GM19193 (cell line): ENCODE data around the gene CCER1.

Experiments
- POLR2A ChIP-seq: IDR thresholded peaks from 4 replicates; pipeline ENCODE4 v1.6.1; 2011; ENCODE audit not compliant: insufficient read depth, insufficient read length; ENCODE audit errors: extremely low read depth

CCER1 gene, protein sequence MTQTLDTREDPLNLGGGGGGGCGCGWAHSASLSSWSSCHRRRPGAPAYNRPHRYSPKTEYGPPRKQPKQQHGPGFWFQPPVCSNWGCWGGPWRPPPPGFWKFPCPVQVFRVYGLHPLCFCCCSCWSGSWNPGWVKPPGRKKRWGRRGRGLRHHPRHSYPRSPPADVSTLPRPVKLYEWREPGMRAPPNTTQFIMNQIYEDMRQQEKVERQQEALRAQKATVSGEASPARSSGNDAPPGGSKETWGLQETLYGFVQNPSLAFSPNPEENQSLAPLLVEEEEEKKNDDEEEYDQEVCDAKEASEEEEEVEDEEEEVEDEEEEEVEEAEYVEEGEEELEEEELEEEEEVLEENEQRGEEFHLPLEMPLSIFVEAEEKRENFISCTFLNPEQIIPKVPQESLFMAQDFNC

DNA sequence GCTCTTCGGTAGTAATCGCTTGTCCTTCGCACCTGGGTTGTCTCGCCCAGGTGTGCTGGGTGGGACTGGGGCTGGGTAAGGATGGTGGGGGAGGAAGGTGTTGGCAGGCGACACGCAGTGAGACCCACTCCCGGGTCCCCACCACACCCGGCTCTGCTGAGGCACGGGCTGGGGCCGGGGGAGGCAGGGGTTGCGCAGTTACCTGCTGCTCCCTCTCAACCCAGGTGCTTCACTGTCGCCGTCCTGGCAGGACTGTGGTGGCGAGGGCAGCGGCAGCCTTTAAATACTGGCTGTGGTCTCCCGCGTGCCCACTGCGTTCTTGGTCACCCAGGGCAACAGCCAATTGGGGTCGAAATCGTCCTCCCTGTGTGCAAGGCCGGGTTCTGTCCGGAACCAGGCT is at the start of gene CCER1:
TSS of gene CCER1 (minus strand) at position 256 of the 400 bp plus-strand sequence. CDS start 434 bp downstream, outside the sequence.
- no peak for TF ChIP-seq POLR2A

DNA sequence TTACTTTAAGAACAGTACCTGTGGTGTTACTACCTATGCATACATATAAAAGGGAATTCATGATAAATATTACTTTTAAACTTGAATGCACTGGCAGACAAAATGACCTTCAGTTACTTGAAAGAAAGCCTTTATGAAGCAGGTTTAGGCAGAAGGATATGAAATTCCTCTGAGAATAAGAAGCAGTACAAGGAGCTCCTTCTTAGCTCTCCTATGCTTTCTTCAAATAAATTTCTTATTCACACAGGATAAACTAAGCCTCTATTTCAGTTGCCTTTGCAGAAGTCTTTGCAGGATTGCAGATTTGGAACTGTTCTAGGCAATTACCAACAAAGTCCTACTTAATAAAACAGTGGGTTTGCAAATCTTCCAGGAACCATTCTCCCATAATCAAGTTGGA is 48.8 kb upstream of the CCER1 start:
- TF ChIP-seq POLR2A: no peak

DNA sequence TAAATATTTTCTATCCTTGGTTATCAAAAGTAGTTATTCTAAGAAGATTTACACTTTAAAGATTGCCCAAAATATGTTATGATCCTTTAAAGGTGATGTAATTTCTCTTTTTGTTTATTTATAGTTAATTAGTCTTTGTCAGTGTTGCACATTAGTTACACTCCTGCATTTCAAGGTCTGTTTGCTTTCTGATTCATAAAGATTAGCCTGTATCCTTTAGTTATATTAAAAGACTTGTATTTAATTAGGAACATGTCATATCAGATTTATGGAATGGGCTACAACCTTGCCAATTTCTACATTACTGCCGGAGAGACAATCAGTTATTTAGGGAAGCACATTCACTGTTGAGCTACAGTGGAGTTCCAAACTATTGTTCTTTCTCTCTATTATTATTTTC is 46.3 kb upstream of the CCER1 start:
- no peak for TF ChIP-seq POLR2A

DNA sequence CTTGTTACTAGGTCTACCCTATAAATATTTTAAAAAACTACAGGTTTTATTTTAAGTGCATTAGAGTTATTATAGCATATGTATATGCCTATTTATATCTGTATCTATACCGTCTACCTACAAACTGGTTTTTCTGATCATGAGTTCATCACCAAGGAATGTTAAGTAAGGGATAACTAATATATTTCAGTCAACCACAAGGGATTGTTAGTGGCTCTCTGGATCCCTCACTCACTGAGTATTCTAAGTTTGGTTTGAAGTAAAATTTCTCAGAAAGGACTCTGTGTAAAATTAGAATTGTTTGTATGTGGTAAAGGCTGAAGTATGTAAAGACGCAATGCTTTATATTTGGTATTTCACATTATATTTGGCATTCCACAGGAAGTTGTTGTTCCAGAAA is 45.0 kb upstream of the CCER1 start:
- TF ChIP-seq POLR2A: no peak

DNA sequence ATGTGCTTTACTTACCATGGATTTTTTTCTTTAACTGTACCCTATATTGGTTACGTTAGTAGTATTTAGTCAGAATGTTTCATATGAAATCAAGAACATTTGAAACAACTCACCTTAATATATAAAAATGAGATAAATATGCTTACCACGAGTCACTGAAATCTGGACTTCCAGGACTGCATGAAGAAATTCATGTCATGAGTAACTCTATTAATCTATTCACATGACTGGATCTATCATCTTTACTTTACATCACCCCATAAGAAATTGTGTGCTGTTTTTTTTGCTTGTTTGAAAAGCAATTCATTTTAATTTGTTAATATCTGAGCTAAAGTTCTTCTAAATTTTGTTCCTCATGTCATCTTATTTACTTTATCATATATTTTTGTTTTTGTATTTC is 44.6 kb upstream of the CCER1 start:
- TF ChIP-seq POLR2A: no peak

DNA sequence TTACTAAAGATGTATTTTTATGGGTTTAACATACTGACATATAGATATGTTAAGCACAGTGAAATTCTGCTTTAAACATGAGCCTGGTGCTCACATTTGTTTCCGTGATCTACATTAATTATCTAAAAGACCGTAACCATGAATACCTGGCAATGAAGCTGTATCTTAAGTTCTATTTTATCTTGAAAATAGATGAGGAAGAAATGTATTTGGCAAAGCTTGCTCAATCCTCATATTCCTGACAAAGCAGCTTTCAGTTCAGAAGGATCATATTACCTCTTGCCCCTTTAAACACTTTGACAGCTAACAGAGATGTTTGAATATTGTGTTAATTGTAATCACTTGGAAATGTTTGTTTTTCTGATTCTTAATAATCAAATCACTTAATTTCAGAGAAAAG is 40.0 kb upstream of the CCER1 start:
- TF ChIP-seq POLR2A: no peak

DNA sequence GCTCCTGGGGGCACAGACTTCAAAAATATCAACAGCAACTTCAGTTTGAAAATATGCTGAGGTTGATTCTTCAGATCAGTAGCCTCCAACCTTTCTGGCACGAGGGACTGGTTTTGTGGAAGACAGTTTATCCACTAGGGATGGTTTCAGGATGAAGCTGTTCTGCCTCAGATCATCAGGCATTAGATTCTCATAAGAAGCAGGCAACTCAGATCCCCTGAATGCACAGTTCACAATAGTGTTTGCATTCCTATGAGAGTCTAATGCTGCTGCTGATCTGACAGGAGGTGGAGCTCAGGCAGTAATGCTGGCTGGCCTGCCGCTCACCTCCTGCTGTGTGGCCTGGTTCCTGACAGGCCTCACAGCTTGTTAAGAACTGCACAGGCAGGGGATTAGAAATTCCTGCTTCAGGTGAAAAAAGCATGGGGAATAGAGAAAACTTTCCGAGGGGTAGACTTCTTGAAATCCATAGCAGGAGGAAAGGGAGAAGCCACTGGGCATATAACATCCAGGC is 37.0 kb upstream of the CCER1 start:
- TF ChIP-seq POLR2A: no peak

DNA sequence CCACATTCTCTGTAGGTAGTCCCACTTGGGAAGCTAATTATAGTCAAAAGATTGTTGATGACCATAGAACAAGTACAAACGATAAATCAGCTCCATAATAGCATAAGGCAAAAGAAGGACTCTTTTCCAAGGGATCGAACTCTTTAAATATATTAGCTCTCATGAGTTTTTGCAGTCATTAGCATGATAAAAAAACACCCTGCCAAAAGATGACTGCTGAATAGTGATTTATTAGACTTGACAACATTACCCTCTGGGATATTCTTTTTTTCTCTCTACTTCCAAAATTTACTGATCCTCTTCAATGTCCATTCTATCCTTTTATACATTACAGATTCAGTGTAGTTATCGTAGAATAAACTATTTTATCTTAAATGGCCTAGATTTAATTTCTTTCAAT is 35.6 kb upstream of the CCER1 start:
- no peak for TF ChIP-seq POLR2A

DNA sequence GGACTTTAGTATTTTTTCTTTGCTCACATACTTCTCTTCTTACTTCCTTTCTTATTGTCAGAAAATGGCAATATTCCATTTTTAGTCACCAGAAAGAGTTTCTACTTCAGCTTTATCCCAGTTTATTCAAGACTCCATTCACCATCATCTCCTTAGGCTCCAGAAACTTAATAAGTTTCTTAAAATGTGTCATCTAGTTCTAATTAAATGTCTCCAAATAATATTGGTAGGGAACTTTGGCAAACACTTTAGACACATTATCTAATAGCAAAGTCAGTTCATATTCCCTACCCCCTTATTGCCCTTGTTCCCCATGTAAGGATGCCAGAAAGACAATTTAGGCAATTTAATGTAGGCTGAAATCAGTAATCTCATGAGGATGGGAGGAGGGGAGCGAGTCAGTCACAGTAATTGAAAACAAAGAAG is 34.7 kb upstream of the CCER1 start:
- TF ChIP-seq POLR2A: no peak

DNA sequence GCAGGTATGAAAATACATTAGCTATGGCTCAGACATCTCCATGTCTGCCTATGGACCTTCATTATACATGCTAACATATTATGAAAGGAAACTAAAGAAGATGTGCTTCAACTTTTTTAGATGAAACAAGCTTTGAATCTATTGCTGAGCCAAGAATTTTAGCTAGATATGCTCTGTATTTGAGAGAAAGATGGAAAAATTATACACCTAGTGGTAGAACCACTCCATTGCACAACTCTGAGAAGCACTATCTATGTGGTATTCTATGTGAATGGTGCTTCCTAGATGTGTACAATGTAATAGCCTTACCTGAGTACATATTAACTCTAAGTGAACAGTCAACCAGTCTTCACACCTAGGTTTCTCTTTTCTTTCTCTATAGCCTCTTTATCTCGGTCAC is 32.5 kb upstream of the CCER1 start:
- TF ChIP-seq POLR2A: no peak

DNA sequence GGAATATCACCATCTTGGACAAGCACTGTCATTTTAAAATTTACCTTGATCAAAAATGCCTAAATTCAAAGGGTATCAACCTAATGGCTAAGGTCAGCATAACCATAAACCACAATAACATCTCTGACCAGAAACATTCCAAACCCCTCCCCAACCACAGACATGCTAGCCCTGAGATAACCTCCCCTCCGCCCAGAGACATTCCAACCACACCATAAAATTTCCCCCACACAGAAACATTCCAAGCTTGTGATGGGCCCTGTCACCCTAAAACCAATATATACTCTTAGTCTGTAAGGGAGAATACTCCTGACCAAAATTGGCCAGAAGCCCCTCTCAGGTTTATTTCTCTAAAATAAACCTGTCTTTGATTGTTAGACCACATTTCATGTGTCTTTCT is 32.1 kb upstream of the CCER1 start:
- TF ChIP-seq POLR2A: no peak

DNA sequence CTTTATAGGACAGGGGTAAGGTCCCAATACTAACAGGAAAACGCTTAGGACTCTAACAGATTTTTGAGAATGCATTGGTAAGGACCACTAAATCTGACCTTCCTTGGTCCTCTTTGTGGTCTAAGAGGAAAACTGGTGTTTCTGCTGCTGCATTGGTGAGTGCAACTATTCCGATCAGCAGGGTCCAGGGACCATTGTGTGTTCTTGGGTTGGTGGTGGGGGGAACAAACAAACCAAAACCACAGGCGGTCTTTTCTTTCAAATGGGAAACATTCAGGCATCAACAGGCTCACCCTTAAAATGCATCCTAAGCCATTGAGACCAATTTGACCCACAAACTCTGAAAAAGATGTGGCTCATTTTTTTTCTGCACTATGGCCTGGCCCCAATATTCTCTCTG is 29.1 kb upstream of the CCER1 start:
- TF ChIP-seq POLR2A: no peak

DNA sequence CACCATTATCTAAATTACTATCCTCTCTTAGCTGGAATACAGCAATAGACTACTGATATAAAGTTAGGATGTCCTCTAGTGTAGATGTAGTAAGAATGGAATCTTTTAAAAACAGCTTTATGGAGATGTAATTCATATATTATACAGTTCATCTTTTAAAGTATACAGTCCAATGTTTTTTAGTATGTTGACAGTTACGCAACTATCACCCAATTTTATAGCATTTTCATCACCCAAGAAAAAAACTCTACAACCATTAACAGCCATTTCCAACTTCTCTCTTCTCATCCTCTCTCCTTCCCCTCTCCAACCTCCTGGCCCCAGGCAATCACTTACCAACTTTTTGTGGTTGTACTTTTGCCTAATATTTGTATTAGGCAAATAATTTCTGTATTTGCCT is 27.2 kb upstream of the CCER1 start:
- no peak for TF ChIP-seq POLR2A

DNA sequence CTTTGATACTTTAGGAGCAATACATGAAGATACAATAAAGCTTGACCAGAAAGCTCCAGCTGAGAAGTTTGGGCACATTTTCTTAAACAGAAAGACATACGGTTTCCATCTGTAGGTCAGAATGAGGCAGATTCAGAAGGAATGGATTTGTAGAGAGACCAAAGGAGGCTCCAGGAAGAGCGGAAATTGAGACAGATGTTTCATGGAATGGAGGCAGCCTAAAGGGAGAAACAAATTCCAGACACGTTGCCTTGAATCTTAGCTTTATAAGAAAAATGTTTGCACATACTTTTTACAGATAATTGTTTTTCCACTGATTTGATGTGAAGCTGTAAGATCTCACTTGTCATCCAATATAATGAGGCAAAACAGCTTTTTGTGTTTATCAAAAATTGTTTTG is 25.0 kb upstream of the CCER1 start:
- no peak for TF ChIP-seq POLR2A

DNA sequence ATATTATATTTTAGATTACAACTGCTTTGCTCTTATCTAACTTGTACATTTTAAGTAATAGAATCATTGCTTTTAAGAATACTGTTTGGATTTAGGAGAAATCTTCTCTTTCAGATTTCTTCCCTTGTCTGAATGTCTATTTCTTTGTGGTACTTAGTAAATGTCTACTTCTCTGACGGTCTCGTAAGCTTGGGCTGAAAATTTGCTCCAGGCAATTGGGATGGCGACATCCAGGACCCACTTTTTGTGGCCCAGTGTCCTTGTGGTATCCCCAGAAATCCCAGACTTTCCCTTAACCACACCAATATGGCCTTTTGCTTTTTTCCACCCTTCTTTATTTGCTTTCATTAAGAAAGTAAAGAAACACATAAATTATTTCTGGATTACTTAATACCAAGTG is 24.0 kb upstream of the CCER1 start:
- TF ChIP-seq POLR2A: no peak

DNA sequence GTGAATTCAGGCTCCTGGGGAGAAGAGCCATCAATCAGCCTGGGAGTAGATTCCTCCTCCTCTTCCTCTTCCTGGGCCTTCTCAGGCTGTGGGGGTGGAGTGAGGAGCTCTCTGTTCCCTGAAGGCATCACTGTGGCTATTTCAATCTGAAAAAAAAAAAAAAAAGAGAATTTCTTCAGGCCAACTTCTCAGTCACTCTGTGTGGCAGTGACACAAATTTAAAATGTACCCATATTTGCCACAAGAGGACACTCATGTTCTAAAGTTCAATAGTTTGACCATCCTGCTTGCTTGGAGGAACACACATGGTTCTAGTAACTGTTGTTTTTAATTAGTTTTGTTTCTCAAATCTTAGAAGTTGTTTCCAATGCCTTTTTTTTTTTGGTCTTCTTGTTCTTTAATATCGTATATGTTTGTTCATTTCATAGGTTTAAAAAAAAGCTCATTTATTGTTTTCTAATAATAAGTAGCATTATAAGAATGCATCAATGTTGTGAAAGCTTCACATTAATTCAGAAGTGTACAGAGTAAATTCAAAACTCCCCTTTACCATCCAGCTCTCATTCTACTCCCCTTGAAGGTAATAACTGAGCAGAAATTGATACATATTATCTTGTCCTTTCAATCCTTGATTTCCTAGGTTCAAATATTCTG is 23.3 kb upstream of the CCER1 start:
- no peak for TF ChIP-seq POLR2A
